GM12891 (cell line): ENCODE results near the gene DRC3.

Source experiments
- PAX5 ChIP-seq: IDR thresholded peaks from 2 replicates; pipeline ENCODE4 v1.6.1; 2011; ENCODE audit warnings: low read length, moderate library complexity, mild to moderate bottlenecking; ENCODE audit not compliant: insufficient read depth, severe bottlenecking
- POLR2A ChIP-seq: IDR thresholded peaks from 2 replicates; pipeline ENCODE4 v1.6.1; 2011; ENCODE audit warnings: low read depth, low read length, control low read depth
- POLR2AphosphoS5 ChIP-seq: IDR thresholded peaks from 2 replicates; pipeline ENCODE4 v1.6.1; 2011; ENCODE audit warnings: low read depth, low read length, control low read depth
- POU2F2 ChIP-seq: IDR thresholded peaks from 2 replicates; pipeline ENCODE4 v1.6.1; 2011; ENCODE audit warnings: low read depth, mild to moderate bottlenecking, control low read depth, low read length, moderate library complexity
- TAF1 ChIP-seq: IDR thresholded peaks from 2 replicates; pipeline ENCODE4 v1.6.1; 2011; ENCODE audit warnings: low read depth, low read length, control low read depth

DNA sequence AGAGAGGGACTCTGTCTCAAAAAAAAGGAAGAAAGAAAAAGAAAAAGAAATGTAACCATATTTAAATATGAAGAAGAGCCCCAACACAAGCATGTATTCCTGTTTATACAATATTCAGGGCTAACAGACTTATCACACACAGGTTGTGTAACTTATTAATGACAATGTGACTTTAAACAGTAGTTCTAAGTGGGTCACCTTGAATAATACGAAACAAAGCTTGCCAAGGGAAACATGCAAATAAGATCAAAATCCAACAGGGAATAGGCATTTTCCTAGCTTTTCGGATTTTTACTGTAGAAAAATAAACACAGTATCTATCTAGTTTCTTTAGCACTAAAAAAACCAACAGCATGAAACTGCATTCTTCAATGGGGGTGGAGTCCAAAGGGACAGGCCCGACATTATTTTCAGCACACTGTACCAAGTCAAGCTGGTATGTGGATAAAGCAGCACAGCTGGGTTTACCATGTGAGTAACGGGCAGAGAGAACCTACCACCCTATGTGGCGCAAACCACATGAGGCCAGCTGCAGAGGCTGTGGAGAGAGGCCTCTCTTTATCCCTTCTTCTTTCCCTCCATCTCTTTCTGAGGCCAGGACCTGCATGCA, 45.7 kb upstream of the DRC3 start:
- TF ChIP-seq POLR2A, result no peak
- no peak for TF ChIP-seq TAF1
- no peak for TF ChIP-seq POLR2AphosphoS5
- TF ChIP-seq POU2F2, result no peak
- no peak for TF ChIP-seq PAX5
